H9 (cell line): Measurements from ENCODE around the gene SEC22A. TPM values are rescaled to one million over a fixed set of nuclear protein-coding genes. Genes with fewer than 3 reads are reported as not detected.

Experiments used
- DNase-seq: peaks from one replicate; pipeline ENCODE4 v3.0.0-alpha.2; 2017
- H2AFZ ChIP-seq: one replicate; pipeline ENCODE4 v1.6.1; 2013; ENCODE audit warnings: mild to moderate bottlenecking, low read length, control low read depth, moderate library complexity
- H2AK5ac ChIP-seq: 2 replicates; pipeline ENCODE4 v1.6.1; 2013; ENCODE audit warnings: low read length, control low read depth, mixed read lengths; ENCODE audit not compliant: insufficient read length
- H2BK120ac ChIP-seq: one replicate; pipeline ENCODE4 v1.6.1; 2013; ENCODE audit warnings: low read depth, mild to moderate bottlenecking, low read length, control low read depth, inconsistent platforms; ENCODE audit not compliant: poor library complexity, severe bottlenecking
- H2BK12ac ChIP-seq: 2 replicates; pipeline ENCODE4 v1.6.1; 2013; ENCODE audit warnings: low read length, control low read depth, mixed read lengths, low read depth; ENCODE audit not compliant: insufficient read length
- H2BK15ac ChIP-seq: 2 replicates; pipeline ENCODE4 v1.6.1; 2013; ENCODE audit warnings: low read depth, low read length, control low read depth
- H2BK20ac ChIP-seq: one replicate; pipeline ENCODE4 v1.6.1; 2013; ENCODE audit warnings: low read depth, mild to moderate bottlenecking, low read length, control low read depth, inconsistent platforms; ENCODE audit not compliant: poor library complexity, severe bottlenecking
- H2BK5ac ChIP-seq: 2 replicates; pipeline ENCODE4 v1.6.1; 2013; ENCODE audit warnings: low read length, control low read depth, mixed read lengths; ENCODE audit not compliant: insufficient read length
- H3K14ac ChIP-seq: 2 replicates; pipeline ENCODE4 v1.6.1; 2013; ENCODE audit warnings: low read length, control low read depth; ENCODE audit not compliant: insufficient read depth
- H3K18ac ChIP-seq: 2 replicates; pipeline ENCODE4 v1.6.1; 2013; ENCODE audit warnings: low read depth, mild to moderate bottlenecking, mixed read lengths, low read length, control low read depth; ENCODE audit not compliant: insufficient read length
- H3K23ac ChIP-seq: 2 replicates; pipeline ENCODE4 v1.6.1; 2013; ENCODE audit warnings: low read length, control low read depth, mixed read lengths, low read depth; ENCODE audit not compliant: insufficient read length
- H3K23me2 ChIP-seq: 2 replicates; pipeline ENCODE4 v1.6.1; 2013; ENCODE audit warnings: low read depth, mild to moderate bottlenecking, mixed read lengths, low read length, control low read depth; ENCODE audit not compliant: insufficient read length, poor library complexity, severe bottlenecking
- H3K27ac ChIP-seq: 2 replicates; pipeline ENCODE4 v1.5.1; 2013; ENCODE audit warnings: low read length, control low read depth, mixed read lengths, low read depth; ENCODE audit not compliant: insufficient read length
- H3K27me3 ChIP-seq: 2 replicates; pipeline ENCODE4 v1.6.1; 2013; ENCODE audit warnings: low read length, control low read depth, inconsistent platforms; ENCODE audit not compliant: insufficient read depth
- H3K4ac ChIP-seq: 2 replicates; pipeline ENCODE4 v1.6.1; 2013; ENCODE audit warnings: low read depth, mild to moderate bottlenecking, control low read depth, inconsistent platforms, low read length, moderate library complexity
- H3K4me1 ChIP-seq: 2 replicates; pipeline ENCODE4 v1.6.1; 2013; ENCODE audit warnings: low read length, control low read depth, inconsistent platforms; ENCODE audit not compliant: insufficient read depth
- H3K4me2 ChIP-seq: 2 replicates; pipeline ENCODE4 v1.6.1; 2013; ENCODE audit warnings: low read length, control low read depth, mixed read lengths; ENCODE audit not compliant: insufficient read length, insufficient read depth
- H3K56ac ChIP-seq: 2 replicates; pipeline ENCODE4 v1.6.1; 2013; ENCODE audit warnings: low read depth, mild to moderate bottlenecking, mixed read lengths, low read length, control low read depth; ENCODE audit not compliant: insufficient read length
- H3K79me1 ChIP-seq: 2 replicates; pipeline ENCODE4 v1.6.1; 2013; ENCODE audit warnings: low read depth, mild to moderate bottlenecking, moderate library complexity, low read length, control low read depth, inconsistent platforms; ENCODE audit not compliant: insufficient read depth, poor library complexity, severe bottlenecking
- H3K79me2 ChIP-seq: 2 replicates; pipeline ENCODE4 v1.6.1; 2013; ENCODE audit warnings: low read length, control low read depth, inconsistent platforms; ENCODE audit not compliant: insufficient read depth
- H3K9ac ChIP-seq: 2 replicates; pipeline ENCODE4 v1.6.1; 2013; ENCODE audit warnings: low read length, control low read depth, mixed read lengths; ENCODE audit not compliant: insufficient read length; ENCODE audit errors: extremely low read depth
- H3K9me3 ChIP-seq: one replicate; pipeline ENCODE4 v1.6.1; 2013; ENCODE audit warnings: low read depth, low read length, inconsistent platforms; ENCODE audit not compliant: control insufficient read depth
- H3T11ph ChIP-seq: one replicate; pipeline ENCODE4 v1.6.1; 2013; ENCODE audit warnings: mild to moderate bottlenecking, low read length, control low read depth, inconsistent platforms
- H4K20me1 ChIP-seq: one replicate; pipeline ENCODE4 v1.6.1; 2013; ENCODE audit not compliant: control insufficient read depth, insufficient read length, insufficient read depth
- H4K5ac ChIP-seq: 2 replicates; pipeline ENCODE4 v1.6.1; 2013; ENCODE audit warnings: low read depth, mild to moderate bottlenecking, mixed read lengths, low read length, control low read depth; ENCODE audit not compliant: insufficient read length
- H4K8ac ChIP-seq: replicated peaks from 2 replicates; pipeline ENCODE4 v1.6.1; 2013; ENCODE audit warnings: low read length, control low read depth, mixed read lengths, low read depth; ENCODE audit not compliant: insufficient read length
- H4K91ac ChIP-seq: 2 replicates; pipeline ENCODE4 v1.6.1; 2013; ENCODE audit warnings: low read depth, mild to moderate bottlenecking, moderate library complexity, mixed read lengths, low read length, control low read depth; ENCODE audit not compliant: insufficient read length
- H3K27ac Mint-ChIP-seq, 3 experiments: 2 replicates in 2 of 3; 3 replicates in 1 of 3; pipeline ENCODE4 v1.8.0; 2020 to 2021; ENCODE audit warnings: mixed read lengths in 3 of 3, mild to moderate bottlenecking in 1 of 3, moderate library complexity in 1 of 3
- H3K27me3 Mint-ChIP-seq: 2 replicates; pipeline ENCODE4 v1.8.0; 2021; ENCODE audit warnings: low read depth, mild to moderate bottlenecking, moderate library complexity, mixed read lengths
- H3K36me3 Mint-ChIP-seq, 3 experiments: 2 replicates in 2 of 3; 3 replicates in 1 of 3; pipeline ENCODE4 v1.8.0; 2020 to 2021; ENCODE audit warnings: low read depth in 3 of 3, mixed read lengths in 3 of 3; ENCODE audit not compliant: insufficient read depth in 1 of 3
- H3K4me1 Mint-ChIP-seq, 2 experiments: 2 replicates each; pipeline ENCODE4 v1.8.0; 2020; ENCODE audit warnings: mixed read lengths in 2 of 2
- H3K4me3 Mint-ChIP-seq, 2 experiments: 2 replicates in 1 of 2; 3 replicates in 1 of 2; pipeline ENCODE4 v1.8.0; 2020 to 2021; ENCODE audit warnings: mild to moderate bottlenecking in 2 of 2, mixed read lengths in 2 of 2, moderate library complexity in 1 of 2
- H3K9me3 Mint-ChIP-seq, 2 experiments: 2 replicates in 1 of 2; 3 replicates in 1 of 2; pipeline ENCODE4 v1.8.0; 2020; ENCODE audit warnings: mild to moderate bottlenecking in 2 of 2, mixed read lengths in 2 of 2, moderate library complexity in 1 of 2
- WGBS: extraction: QIAGEN DNeasy Blood & Tissue Kit; methylation state at CpG from one replicate; pipeline ENCODE4 v1.1.7; 2013; ENCODE audit warnings: missing lambda C conversion rate, low lambda C conversion rate, mixed read lengths; ENCODE audit not compliant: insufficient read length; ENCODE audit errors: extremely low coverage; 5-methylcytosine and 5-hydroxymethylcytosine counted together
- total RNA-seq: library from RNA; stranded (reverse); gene quantifications from 2 replicates; pipeline ENCODE4 v1.2.1, GENCODE V29; 2021
- TF ChIP-seq, protein P1 (sequence below): fragments of 200-600 bp; sonication (generic); conservative IDR thresholded peaks from 3 replicates; pipeline ENCODE4 v1.8.0; 2021; ENCODE audit warnings: antibody characterized with exemption, mild to moderate bottlenecking

SEC22A gene
- total RNA-seq, 1 experiment from 2014 or later = 9.9 TPM

DNA sequence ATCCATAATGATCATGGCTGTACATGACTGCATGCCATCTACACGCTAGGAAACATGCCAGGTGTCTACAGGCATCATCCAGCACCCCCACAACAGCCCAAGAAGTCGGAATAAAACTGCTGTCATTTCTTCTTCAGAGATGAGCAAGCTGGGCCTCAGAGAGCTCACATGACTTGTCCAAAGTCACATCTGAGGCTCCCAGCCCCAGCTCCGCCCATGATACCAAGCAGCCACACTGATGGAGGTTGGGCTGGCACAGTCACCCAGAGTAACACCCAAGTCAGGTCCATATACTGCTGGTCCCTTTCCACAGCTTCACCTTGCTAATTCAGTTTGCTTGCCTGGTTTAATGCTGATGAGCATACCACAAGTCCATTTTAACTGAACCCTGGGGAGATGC, 116.6 kb downstream of the SEC22A start:
- H3K9me3 ChIP-seq = no peaks in the 10 kb centered on the region
- H3K4me2 ChIP-seq = no peak overlapping the region
- no peaks in the 10 kb centered on the region; the same call in 1 of the 2 replicates for H3K79me2 ChIP-seq
- no peak overlapping the region for H2BK20ac ChIP-seq
- Mint-ChIP-seq H3K9me3 (no peaks in the 10 kb centered on the region; a peak in 1 of 5 replicates), H3K36me3 (peaks cover 0 to 8% (median 2%) of the 10 kb centered on the region in 3 experiments; a peak in 4 of 7 replicates), H3K27me3 (peaks cover 13% of the 10 kb centered on the region), H3K4me3 (no peak overlapping the region), H3K4me1 (peaks cover 64 to 67% of the 10 kb centered on the region in 2 experiments), H3K27ac (no peak overlapping the region)
- no peak overlapping the region for H3K9ac ChIP-seq
- no peak overlapping the region for H2BK15ac ChIP-seq
- H3T11ph ChIP-seq = no peak overlapping the region
- no peak overlapping the region for H3K4ac ChIP-seq
- H2AK5ac ChIP-seq = no peak overlapping the region
- H4K5ac ChIP-seq = no peak overlapping the region
- no peak overlapping the region for H3K14ac ChIP-seq
- no CpG with 5 or more reads among the region's 3 CpGs for WGBS
- TF ChIP-seq, protein P1, sequence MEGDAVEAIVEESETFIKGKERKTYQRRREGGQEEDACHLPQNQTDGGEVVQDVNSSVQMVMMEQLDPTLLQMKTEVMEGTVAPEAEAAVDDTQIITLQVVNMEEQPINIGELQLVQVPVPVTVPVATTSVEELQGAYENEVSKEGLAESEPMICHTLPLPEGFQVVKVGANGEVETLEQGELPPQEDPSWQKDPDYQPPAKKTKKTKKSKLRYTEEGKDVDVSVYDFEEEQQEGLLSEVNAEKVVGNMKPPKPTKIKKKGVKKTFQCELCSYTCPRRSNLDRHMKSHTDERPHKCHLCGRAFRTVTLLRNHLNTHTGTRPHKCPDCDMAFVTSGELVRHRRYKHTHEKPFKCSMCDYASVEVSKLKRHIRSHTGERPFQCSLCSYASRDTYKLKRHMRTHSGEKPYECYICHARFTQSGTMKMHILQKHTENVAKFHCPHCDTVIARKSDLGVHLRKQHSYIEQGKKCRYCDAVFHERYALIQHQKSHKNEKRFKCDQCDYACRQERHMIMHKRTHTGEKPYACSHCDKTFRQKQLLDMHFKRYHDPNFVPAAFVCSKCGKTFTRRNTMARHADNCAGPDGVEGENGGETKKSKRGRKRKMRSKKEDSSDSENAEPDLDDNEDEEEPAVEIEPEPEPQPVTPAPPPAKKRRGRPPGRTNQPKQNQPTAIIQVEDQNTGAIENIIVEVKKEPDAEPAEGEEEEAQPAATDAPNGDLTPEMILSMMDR = no peak
- H4K91ac ChIP-seq = no peak overlapping the region
- H4K20me1 ChIP-seq = no peaks in the 10 kb centered on the region
- H3K4me1 ChIP-seq = peaks cover 17% of the 10 kb centered on the region; the same call in 1 of the 2 replicates
- no peak overlapping the region for H2AFZ ChIP-seq
- H2BK5ac ChIP-seq = no peak overlapping the region
- DNase-seq = no peak
- H4K8ac ChIP-seq = no peak overlapping the region
- no peaks in the 10 kb centered on the region for H3K79me1 ChIP-seq
- H3K27ac ChIP-seq = no peak overlapping the region
- H3K18ac ChIP-seq = no peak overlapping the region
- H3K56ac ChIP-seq = no peak overlapping the region
- peaks cover 8% of the 10 kb centered on the region for H3K23me2 ChIP-seq
- H3K27me3 ChIP-seq = no peaks in the 10 kb centered on the region
- no peak overlapping the region for H2BK120ac ChIP-seq
- H2BK12ac ChIP-seq = no peak overlapping the region
- no peak overlapping the region for H3K23ac ChIP-seq
